ENCODE data around the gene DENR.
A peak's percentile ranks its signal among the peaks of the same experiment; 100 is the strongest.

DNA sequence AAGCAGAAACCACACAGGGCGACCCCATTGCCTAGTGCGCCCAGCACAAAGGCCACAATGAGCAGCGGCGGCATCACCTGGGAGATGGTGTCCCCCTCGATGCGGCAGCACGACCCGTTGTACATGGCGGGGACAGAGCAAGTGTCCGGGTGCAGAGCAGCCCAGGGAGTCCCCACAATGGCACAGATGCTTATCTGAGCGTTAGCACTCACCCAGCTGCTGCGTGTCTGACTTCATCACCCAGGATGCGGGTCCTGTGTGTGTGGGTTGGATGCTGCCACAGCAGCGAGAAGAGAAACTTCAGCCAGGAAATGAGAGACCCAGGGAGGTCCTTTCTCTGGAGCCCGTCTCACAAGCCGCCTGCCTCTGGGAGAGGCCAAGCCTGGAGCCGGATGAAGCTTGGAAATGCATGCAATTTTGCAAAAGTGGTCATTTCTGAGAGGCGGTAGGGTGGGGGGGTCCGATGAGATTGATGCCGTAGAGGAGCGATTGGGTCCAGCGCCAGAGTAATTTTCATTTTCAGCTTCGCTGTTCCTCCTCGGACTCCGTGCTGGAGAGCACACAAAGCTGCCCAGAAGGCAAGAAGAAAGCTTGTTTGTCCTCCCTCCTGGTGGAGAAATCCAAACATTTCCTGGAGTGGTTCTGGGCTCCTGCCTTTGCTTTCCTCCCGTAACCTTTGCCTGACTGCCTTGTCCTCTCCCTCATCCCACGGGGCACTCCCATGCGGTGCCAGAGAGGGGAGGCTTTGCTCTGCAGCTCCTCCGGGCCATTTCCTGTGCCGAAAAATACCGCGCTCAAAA, 22.2 kb upstream of the DENR start, which contains the start of gene HCAR1:
- TF ChIP-seq, protein P1, sequence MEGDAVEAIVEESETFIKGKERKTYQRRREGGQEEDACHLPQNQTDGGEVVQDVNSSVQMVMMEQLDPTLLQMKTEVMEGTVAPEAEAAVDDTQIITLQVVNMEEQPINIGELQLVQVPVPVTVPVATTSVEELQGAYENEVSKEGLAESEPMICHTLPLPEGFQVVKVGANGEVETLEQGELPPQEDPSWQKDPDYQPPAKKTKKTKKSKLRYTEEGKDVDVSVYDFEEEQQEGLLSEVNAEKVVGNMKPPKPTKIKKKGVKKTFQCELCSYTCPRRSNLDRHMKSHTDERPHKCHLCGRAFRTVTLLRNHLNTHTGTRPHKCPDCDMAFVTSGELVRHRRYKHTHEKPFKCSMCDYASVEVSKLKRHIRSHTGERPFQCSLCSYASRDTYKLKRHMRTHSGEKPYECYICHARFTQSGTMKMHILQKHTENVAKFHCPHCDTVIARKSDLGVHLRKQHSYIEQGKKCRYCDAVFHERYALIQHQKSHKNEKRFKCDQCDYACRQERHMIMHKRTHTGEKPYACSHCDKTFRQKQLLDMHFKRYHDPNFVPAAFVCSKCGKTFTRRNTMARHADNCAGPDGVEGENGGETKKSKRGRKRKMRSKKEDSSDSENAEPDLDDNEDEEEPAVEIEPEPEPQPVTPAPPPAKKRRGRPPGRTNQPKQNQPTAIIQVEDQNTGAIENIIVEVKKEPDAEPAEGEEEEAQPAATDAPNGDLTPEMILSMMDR (IDR thresholded peaks at IDR 0.05), result peak in 1 of 6 experiments; percentile 11
- no peak for TF ChIP-seq POLR2AphosphoS5 (IDR thresholded peaks at IDR 0.05)
- TF ChIP-seq POLR2A (IDR thresholded peaks at IDR 0.05), result no peak
- no peak for TF ChIP-seq EP300 (IDR thresholded peaks at IDR 0.05)

All from upper lobe of left lung (tissue), 4 donors.